Mesodermal cell (in vitro differentiated cells): ENCODE data around the gene ESPN.
A peak's percentile ranks its signal among the peaks of the same experiment; 100 is the strongest.

Experiments
- H3K27ac ChIP-seq: 2 replicates; pipeline ENCODE4 v1.7.0; 2013; ENCODE audit warnings: mild to moderate bottlenecking, low read depth, low read length, moderate library complexity; ENCODE audit not compliant: severe bottlenecking
- H3K36me3 ChIP-seq: 2 replicates; pipeline ENCODE4 v1.7.1; 2013; ENCODE audit warnings: mild to moderate bottlenecking, low read length, moderate library complexity; ENCODE audit not compliant: control insufficient read depth, insufficient read depth
- H3K4me1 ChIP-seq: one replicate; pipeline ENCODE4 v1.7.1; 2013; ENCODE audit warnings: mild to moderate bottlenecking, low read length; ENCODE audit not compliant: insufficient read depth, control insufficient read depth, poor library complexity, severe bottlenecking
- H3K4me3 ChIP-seq: 2 replicates; pipeline ENCODE4 v1.7.0; 2013; ENCODE audit warnings: low read length, control low read depth, mild to moderate bottlenecking; ENCODE audit not compliant: insufficient read depth, poor library complexity, severe bottlenecking; ENCODE audit errors: extremely low read depth
- H3K9me3 ChIP-seq: 2 replicates; pipeline ENCODE4 v1.7.1; 2013; ENCODE audit warnings: mild to moderate bottlenecking, low read length, moderate library complexity; ENCODE audit not compliant: control insufficient read depth
- WGBS, 2 experiments: methylation state at CpG; one replicate each; pipeline ENCODE4 v1.1.5; 2013; ENCODE audit warnings: missing lambda C conversion rate in 2 of 2; ENCODE audit not compliant: insufficient coverage in 2 of 2; 5-methylcytosine and 5-hydroxymethylcytosine counted together

The ESPN gene

DNA sequence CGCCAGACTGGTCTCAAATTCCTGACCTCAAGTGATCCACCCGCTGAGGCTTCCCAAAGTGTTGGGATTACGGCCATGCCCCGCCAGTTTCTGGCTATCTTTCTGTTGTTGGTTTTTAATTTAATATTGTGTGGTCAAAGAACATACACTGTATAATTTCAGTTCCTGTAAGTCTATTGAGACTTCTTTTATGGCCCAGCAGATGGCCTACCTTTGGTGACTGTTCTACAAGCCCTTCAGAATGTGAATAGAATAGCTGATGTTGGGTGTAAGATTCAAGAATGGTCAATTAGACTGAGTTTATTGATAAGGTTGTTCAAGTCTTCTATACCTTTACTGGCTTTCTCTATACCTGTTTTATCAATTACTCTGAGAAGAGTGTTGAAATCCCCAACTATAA, 15.5 kb upstream of the ESPN start:
- H3K4me3 ChIP-seq: no peak overlapping the region
- H3K9me3 ChIP-seq: no peaks in the 10 kb centered on the region
- H3K27ac ChIP-seq: no peak overlapping the region
- 88 to 92% methylated on average over 2 of the region's 4 CpGs for WGBS, 2 experiments
- H3K4me1 ChIP-seq: no peaks in the 10 kb centered on the region
- H3K36me3 ChIP-seq: no peaks in the 10 kb centered on the region

DNA sequence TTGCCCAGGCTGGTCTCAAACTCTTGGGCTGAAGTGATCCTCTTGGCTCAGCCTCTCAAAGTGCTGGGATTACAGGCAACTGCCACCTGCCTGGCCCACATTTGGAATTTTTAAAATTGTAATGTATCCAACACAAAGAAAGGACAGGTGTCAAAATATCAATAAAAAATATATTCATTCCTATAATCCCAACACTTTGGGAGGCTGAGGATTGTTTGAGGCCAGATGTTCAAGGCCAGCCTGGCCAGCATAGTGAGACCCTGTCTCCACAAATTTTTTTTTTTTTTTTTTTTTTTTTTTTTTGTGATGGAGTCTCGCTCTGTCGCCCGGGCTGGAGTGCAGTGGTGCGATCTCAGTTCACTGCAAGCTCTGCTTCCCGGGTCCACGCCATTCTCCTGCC, 14.8 kb upstream of the ESPN start:
- Histone ChIP-seq H3K36me3 (no peaks in the 10 kb centered on the region), H3K4me1 (peaks cover 4% of the 10 kb centered on the region), H3K4me3 (no peak overlapping the region), H3K9me3 (no peaks in the 10 kb centered on the region), H3K27ac (no peak overlapping the region)
- no CpG with 5 or more reads among the region's 6 CpGs for WGBS, 2 experiments

DNA sequence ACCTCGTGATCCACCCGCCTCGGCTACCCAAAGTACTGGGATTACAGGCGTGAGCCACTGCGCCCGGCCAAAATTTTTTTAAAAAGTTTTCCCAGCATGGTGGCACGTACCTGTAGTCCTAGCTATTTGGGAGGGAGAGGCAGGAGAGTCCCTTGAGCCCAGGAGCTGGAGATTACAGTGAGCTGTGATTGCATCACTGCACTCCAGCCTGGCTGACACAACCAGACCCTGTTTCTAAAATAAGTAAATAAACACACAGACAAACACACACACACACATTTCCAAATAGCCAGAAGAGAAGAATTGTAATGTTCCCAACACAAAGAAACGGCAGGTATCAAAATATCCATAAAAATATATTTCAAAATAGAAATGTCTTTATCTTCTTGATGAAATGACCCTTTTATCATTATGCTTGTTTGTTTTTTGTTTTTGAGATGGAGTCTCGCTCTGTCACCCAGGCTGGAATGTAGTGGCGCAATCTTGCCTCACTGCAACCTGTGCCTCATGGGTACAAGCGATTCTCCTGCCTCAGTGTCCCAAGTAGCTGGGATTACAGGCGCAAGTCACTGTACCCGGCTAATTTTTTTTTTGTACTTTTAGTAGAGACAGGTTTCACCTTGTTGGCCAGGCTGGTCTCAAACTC, 14.2 kb upstream of the ESPN start:
- Histone ChIP-seq H3K9me3 (no peaks in the 10 kb centered on the region), H3K4me3 (no peak overlapping the region), H3K36me3 (no peaks in the 10 kb centered on the region), H3K27ac (no peak overlapping the region), H3K4me1 (peaks cover 10% of the 10 kb centered on the region)
- WGBS, 2 experiments: 86 to 94% methylated on average over 11 to 12 of the region's 13 CpGs

- H3K4me1 ChIP-seq: peaks cover 18% of the 10 kb centered on the region
- 86 to 87% methylated on average over 5 of the region's 6 CpGs for WGBS, 2 experiments
- no peaks in the 10 kb centered on the region for H3K9me3 ChIP-seq
- no peak overlapping the region for H3K27ac ChIP-seq
- no peaks in the 10 kb centered on the region for H3K36me3 ChIP-seq
- H3K4me3 ChIP-seq: no peak overlapping the region
Observed at GRCh38 chr1:6412896-6413295, 11.7 kb upstream of the ESPN start.

- H3K9me3 ChIP-seq: no peaks in the 10 kb centered on the region
- H3K4me3 ChIP-seq: no peak overlapping the region
- 13 to 14% methylated on average over 14 to 15 of the region's 15 CpGs for WGBS, 2 experiments
- H3K36me3 ChIP-seq: no peaks in the 10 kb centered on the region
- H3K4me1 ChIP-seq: peaks cover 18% of the 10 kb centered on the region
- H3K27ac ChIP-seq: no peak overlapping the region
Observed at GRCh38 chr1:6414443-6414844, 10.1 kb upstream of the ESPN start.

DNA sequence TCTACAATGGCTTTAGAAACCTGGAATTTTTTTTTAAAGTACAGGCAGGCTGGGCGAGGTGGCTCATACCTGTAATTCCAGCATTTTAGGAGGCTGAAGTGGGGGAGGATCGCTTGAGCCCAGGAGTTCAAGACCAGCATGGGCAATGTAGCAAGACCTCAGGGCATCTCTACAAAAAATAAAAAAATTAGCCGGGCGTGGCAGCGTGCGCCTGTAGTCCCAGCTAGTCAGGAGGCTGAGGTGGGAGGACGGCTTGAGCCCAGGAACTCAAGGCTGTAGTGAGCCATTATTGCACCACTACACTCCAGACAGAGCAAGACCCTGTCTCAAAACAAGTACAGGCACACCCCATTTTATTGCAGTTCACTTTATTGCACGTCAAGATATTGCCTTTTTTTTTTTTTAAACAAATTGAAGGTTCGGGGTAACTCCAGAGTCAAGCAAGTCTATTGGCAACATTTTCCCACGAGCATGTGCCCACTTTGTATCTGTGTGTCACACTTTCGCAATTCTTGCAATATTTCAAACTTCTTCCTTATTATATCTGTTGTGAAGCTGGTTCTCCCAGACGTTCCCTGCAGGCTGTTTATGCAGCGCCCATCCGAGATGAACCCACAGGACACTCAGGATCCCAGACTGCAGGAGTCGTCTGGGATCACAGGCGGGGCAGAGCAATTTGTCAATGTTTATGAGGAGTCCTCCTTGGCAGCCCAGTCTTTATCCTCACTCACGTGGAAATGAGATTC, 9.5 kb upstream of the ESPN start:
- H3K9me3 ChIP-seq: no peaks in the 10 kb centered on the region
- 81 to 84% methylated on average over 11 to 17 of the region's 17 CpGs for WGBS, 2 experiments
- no peak overlapping the region for H3K27ac ChIP-seq
- no peaks in the 10 kb centered on the region for H3K36me3 ChIP-seq
- H3K4me3 ChIP-seq: no peak overlapping the region
- H3K4me1 ChIP-seq: peaks cover 22% of the 10 kb centered on the region

- Histone ChIP-seq H3K4me3 (no peak overlapping the region), H3K27ac (no peak overlapping the region), H3K9me3 (no peaks in the 10 kb centered on the region), H3K36me3 (no peaks in the 10 kb centered on the region), H3K4me1 (peaks cover 30% of the 10 kb centered on the region)
- WGBS, 2 experiments: 71 to 93% methylated on average over 6 to 8 of the region's 8 CpGs
Observed at GRCh38 chr1:6416295-6416656, 8.3 kb upstream of the ESPN start.

GRCh38 chr1:6416906-6417305, 7.7 kb upstream of the ESPN start:
- Histone ChIP-seq H3K27ac (no peak overlapping the region), H3K4me1 (peaks cover 30% of the 10 kb centered on the region), H3K4me3 (no peak overlapping the region), H3K9me3 (no peaks in the 10 kb centered on the region), H3K36me3 (no peaks in the 10 kb centered on the region)
- WGBS, 2 experiments: 89 to 92% methylated on average over 4 to 5 of the region's 5 CpGs

GRCh38 chr1:6417961-6418667, 6.5 kb upstream of the ESPN start:
- no peaks in the 10 kb centered on the region for H3K36me3 ChIP-seq
- 67 to 73% methylated on average over 6 to 7 of the region's 8 CpGs for WGBS, 2 experiments
- no peaks in the 10 kb centered on the region for H3K9me3 ChIP-seq
- H3K27ac ChIP-seq: no peak overlapping the region
- H3K4me3 ChIP-seq: no peak overlapping the region
- H3K4me1 ChIP-seq: peaks cover 30% of the 10 kb centered on the region

DNA sequence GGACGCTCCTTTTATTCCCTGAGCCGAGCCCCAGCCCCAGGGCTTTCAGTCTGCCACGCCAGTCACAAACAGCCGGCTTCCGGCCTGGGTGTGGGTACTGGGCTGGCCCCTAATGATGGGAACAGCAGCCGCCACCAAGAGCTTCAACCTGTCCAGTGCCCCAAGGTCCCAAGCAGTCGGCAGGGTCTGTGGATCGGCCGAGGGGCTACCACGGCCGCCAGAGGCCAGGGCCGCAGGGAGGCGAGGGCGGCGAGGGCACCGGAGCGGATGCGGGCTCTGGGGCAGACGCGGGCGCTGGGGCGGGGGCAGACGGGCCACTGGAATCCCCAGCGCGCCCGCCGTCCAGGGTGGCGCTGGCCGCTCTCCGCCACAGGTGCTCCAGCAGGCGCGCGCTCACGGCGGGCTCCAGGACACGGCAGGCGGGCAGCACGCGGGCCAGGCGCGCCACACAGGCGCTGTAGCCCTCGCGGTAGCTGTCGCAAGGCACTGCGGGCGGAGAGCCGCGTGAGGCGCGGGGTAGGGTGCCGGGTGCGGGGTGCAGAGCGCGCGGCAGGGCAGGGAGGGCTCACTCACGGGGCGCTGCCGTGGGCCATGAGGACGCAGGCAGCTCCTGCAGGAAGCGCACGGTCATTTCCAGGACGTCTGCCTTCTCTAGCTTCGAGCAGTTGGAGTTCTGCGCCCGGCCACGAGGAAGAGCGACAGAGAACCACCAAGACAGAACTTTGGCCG, 5.7 kb upstream of the ESPN start:
- 12 to 16% methylated on average over 52 to 66 of the region's 69 CpGs for WGBS, 2 experiments

More for the DNA sequence above, 5.7 kb upstream of the ESPN start:
- Histone ChIP-seq H3K9me3 (no peaks in the 10 kb centered on the region), H3K27ac (no peak overlapping the region), H3K4me1 (peaks cover 30% of the 10 kb centered on the region), H3K4me3 (peak overlapping the region; percentile 18), H3K36me3 (no peaks in the 10 kb centered on the region)
